Lower leg skin (tissue), 3 donors: Measurements from ENCODE around the gene POLR3GL.

Experiments
- POLR2A ChIP-seq, 2 donors: fragments of 450-650 bp; IDR thresholded peaks; one replicate each; pipeline ENCODE4 v1.6.1; 2016 to 2017; ENCODE audit warnings: antibody characterized with exemption in 2 of 2, mild to moderate bottlenecking in 1 of 2, moderate library complexity in 1 of 2
- TF ChIP-seq, protein P1 (sequence below), 3 donors: fragments of 450-650 bp; IDR thresholded peaks; one replicate each; pipeline ENCODE4 v1.5.1; 2016; ENCODE audit warnings: antibody characterized with exemption in 3 of 3, mild to moderate bottlenecking in 3 of 3, moderate library complexity in 2 of 3

DNA sequence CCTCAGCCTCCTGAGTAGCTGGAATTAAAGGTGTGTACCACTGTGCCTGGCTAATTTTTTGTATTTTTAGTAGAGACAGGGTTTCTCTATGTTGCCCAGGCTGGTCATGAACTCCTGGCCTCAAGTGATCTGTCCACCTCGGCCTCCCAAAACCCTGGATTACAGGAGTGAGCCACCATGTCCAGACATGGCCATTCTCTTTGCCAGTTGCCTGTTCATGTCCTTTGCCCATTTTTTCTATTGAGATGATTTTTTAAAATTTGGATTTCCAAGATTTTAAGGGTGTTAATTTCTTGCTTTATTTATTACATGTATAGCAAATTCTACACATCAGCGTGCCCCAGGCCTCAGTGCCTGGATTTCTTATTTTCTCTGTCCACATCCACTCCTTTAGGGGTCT is 2.8 kb downstream of the POLR3GL start:
- no peak for TF ChIP-seq POLR2A (IDR thresholded peaks at IDR 0.05)
- TF ChIP-seq, protein P1, sequence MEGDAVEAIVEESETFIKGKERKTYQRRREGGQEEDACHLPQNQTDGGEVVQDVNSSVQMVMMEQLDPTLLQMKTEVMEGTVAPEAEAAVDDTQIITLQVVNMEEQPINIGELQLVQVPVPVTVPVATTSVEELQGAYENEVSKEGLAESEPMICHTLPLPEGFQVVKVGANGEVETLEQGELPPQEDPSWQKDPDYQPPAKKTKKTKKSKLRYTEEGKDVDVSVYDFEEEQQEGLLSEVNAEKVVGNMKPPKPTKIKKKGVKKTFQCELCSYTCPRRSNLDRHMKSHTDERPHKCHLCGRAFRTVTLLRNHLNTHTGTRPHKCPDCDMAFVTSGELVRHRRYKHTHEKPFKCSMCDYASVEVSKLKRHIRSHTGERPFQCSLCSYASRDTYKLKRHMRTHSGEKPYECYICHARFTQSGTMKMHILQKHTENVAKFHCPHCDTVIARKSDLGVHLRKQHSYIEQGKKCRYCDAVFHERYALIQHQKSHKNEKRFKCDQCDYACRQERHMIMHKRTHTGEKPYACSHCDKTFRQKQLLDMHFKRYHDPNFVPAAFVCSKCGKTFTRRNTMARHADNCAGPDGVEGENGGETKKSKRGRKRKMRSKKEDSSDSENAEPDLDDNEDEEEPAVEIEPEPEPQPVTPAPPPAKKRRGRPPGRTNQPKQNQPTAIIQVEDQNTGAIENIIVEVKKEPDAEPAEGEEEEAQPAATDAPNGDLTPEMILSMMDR (IDR thresholded peaks at IDR 0.05), result no peak
